ENCODE measurements around the gene GPC3. TPM values are rescaled to one million over a fixed set of nuclear protein-coding genes. Genes with fewer than 3 reads are reported as not detected.

The GPC3 gene
- total and polyA plus RNA-seq, 2 experiments from 2014 or later: 36.8 to 60.1 TPM

- Mint-ChIP-seq H3K4me1 (peaks cover 9% of the 10 kb centered on the region), H3K9me3 (no peaks in the 10 kb centered on the region), H3K27ac (no peak overlapping the region), H3K27me3 (ENCODE audit: insufficient read depth, low read depth, poor library complexity) (no peaks in the 10 kb centered on the region), H3K36me3 (ENCODE audit: low read depth) (no peaks in the 10 kb centered on the region), H3K4me3 (no peak overlapping the region)
- Histone ChIP-seq H2AFZ (no peak overlapping the region), H3K4me2 (no peak overlapping the region), H3K27me3 (ENCODE audit: insufficient read depth) (no peaks in the 10 kb centered on the region), H3K36me3 (ENCODE audit: insufficient read depth) (no peaks in the 10 kb centered on the region), H3K9me2 (ENCODE audit: insufficient read depth) (no peaks in the 10 kb centered on the region), H3K27ac (ENCODE audit: low read depth) (no peak overlapping the region), H3K4me3 (no peak overlapping the region), H3F3A (replicated peaks; ENCODE audit: low read depth) (no peaks in the 10 kb centered on the region), H3K4me1 (ENCODE audit: insufficient read depth) (peaks cover 6% of the 10 kb centered on the region; the same call in 1 of the 2 replicates), H4K20me1 (replicated peaks; ENCODE audit: insufficient read depth) (no peaks in the 10 kb centered on the region), H3K79me2 (replicated peaks; ENCODE audit: insufficient read depth) (no peaks in the 10 kb centered on the region)
- TF ChIP-seq CREB1 (CRISPR knock-in tag; IDR thresholded peaks at IDR 0.05; ENCODE audit: low read depth): no peak
- no peak for TF ChIP-seq CTCF (conservative IDR thresholded peaks at IDR 0.05; ENCODE audit: low read depth in 2 of 2)
- TF ChIP-seq ZNF114 (CRISPR knock-in tag; IDR thresholded peaks at IDR 0.05): no peak
- no peak for TF ChIP-seq STAT1 (IDR thresholded peaks at IDR 0.05; ENCODE audit: unreplicated experiment)
- TF ChIP-seq EZH2 (IDR thresholded peaks at IDR 0.05; ENCODE audit: low read depth, unreplicated experiment): no peak
- no peak for TF ChIP-seq POLR2AphosphoS5 (IDR thresholded peaks at IDR 0.05; ENCODE audit: low read depth)
- TF ChIP-seq ETS1 (IDR thresholded peaks at IDR 0.05): no peak
- TF ChIP-seq EZH2phosphoT487 (IDR thresholded peaks at IDR 0.05; ENCODE audit: unreplicated experiment): no peak
- no peak for TF ChIP-seq ZNF331 (CRISPR knock-in tag; IDR thresholded peaks at IDR 0.05; ENCODE audit: low read depth)
- no peak for TF ChIP-seq NANOG (IDR thresholded peaks at IDR 0.05; ENCODE audit: borderline replicate concordance)
- TF ChIP-seq, protein P1, sequence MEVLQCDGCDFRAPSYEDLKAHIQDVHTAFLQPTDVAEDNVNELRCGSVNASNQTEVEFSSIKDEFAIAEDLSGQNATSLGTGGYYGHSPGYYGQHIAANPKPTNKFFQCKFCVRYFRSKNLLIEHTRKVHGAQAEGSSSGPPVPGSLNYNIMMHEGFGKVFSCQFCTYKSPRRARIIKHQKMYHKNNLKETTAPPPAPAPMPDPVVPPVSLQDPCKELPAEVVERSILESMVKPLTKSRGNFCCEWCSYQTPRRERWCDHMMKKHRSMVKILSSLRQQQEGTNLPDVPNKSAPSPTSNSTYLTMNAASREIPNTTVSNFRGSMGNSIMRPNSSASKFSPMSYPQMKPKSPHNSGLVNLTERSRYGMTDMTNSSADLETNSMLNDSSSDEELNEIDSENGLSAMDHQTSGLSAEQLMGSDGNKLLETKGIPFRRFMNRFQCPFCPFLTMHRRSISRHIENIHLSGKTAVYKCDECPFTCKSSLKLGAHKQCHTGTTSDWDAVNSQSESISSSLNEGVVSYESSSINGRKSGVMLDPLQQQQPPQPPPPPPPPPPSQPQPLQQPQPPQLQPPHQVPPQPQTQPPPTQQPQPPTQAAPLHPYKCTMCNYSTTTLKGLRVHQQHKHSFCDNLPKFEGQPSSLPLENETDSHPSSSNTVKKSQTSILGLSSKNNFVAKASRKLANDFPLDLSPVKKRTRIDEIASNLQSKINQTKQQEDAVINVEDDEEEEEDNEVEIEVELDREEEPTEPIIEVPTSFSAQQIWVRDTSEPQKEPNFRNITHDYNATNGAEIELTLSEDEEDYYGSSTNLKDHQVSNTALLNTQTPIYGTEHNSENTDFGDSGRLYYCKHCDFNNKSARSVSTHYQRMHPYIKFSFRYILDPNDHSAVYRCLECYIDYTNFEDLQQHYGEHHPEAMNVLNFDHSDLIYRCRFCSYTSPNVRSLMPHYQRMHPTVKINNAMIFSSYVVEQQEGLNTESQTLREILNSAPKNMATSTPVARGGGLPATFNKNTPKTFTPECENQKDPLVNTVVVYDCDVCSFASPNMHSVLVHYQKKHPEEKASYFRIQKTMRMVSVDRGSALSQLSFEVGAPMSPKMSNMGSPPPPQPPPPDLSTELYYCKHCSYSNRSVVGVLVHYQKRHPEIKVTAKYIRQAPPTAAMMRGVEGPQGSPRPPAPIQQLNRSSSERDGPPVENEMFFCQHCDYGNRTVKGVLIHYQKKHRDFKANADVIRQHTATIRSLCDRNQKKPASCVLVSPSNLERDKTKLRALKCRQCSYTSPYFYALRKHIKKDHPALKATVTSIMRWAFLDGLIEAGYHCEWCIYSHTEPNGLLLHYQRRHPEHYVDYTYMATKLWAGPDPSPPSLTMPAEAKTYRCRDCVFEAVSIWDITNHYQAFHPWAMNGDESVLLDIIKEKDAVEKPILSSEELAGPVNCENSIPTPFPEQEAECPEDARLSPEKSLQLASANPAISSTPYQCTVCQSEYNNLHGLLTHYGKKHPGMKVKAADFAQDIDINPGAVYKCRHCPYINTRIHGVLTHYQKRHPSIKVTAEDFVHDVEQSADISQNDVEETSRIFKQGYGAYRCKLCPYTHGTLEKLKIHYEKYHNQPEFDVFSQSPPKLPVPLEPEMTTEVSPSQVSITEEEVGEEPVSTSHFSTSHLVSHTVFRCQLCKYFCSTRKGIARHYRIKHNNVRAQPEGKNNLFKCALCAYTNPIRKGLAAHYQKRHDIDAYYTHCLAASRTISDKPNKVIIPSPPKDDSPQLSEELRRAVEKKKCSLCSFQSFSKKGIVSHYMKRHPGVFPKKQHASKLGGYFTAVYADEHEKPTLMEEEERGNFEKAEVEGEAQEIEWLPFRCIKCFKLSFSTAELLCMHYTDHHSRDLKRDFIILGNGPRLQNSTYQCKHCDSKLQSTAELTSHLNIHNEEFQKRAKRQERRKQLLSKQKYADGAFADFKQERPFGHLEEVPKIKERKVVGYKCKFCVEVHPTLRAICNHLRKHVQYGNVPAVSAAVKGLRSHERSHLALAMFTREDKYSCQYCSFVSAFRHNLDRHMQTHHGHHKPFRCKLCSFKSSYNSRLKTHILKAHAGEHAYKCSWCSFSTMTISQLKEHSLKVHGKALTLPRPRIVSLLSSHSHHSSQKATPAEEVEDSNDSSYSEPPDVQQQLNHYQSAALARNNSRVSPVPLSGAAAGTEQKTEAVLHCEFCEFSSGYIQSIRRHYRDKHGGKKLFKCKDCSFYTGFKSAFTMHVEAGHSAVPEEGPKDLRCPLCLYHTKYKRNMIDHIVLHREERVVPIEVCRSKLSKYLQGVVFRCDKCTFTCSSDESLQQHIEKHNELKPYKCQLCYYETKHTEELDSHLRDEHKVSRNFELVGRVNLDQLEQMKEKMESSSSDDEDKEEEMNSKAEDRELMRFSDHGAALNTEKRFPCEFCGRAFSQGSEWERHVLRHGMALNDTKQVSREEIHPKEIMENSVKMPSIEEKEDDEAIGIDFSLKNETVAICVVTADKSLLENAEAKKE (CRISPR knock-in tag; IDR thresholded peaks at IDR 0.05): no peak
- no peak for TF ChIP-seq REST (IDR thresholded peaks at IDR 0.05; ENCODE audit: unreplicated experiment)
- TF ChIP-seq JUNB (IDR thresholded peaks at IDR 0.05; ENCODE audit: unreplicated experiment): no peak
- ATAC-seq (no peak), DNase-seq (ENCODE audit: low spot score) (no peak)
These were observed 258.8 kb downstream of the GPC3 start for GRCh38 chrX:133726642-133727041.

Data from GM23338 (cell line).